Aorta (tissue), 5 donors: Measurements from ENCODE around the gene ZXDC. TPM values are rescaled to one million over a fixed set of nuclear protein-coding genes. Genes with fewer than 3 reads are reported as not detected.

Source experiments
- ATAC-seq: fragments of 200-7000 bp; cut with Tn5 transposase; one replicate; pipeline ENCODE4 v1.9.1; 2022; ENCODE audit warnings: moderate library complexity; ENCODE audit not compliant: low FRiP score
- DNase-seq, 2 donors: peaks; one replicate each; pipeline ENCODE4 v3.0.0-alpha.2; 2020
- H3K27ac ChIP-seq, 2 donors: one replicate each; pipeline ENCODE4 v1.5.1; 2013; ENCODE audit warnings: low read length in 2 of 2, mild to moderate bottlenecking in 2 of 2, moderate library complexity in 2 of 2, control low read depth in 1 of 2, inconsistent platforms in 1 of 2, low read depth in 1 of 2
- H3K27me3 ChIP-seq, 2 donors: one replicate each; pipeline ENCODE4 v1.6.1; 2013; ENCODE audit warnings: control low read depth in 1 of 2, low read length in 1 of 2, mild to moderate bottlenecking in 1 of 2, moderate library complexity in 1 of 2; ENCODE audit not compliant: insufficient read depth in 2 of 2, control insufficient read depth in 1 of 2
- H3K36me3 ChIP-seq, 2 donors: one replicate each; pipeline ENCODE4 v1.6.1; 2013; ENCODE audit warnings: control low read depth in 1 of 2, low read length in 1 of 2, mild to moderate bottlenecking in 1 of 2; ENCODE audit not compliant: insufficient read depth in 2 of 2, control insufficient read depth in 1 of 2
- H3K4me1 ChIP-seq, 2 donors: one replicate each; pipeline ENCODE4 v1.6.1; 2013; ENCODE audit warnings: low read length in 2 of 2, control low read depth in 1 of 2, mild to moderate bottlenecking in 1 of 2, moderate library complexity in 1 of 2; ENCODE audit not compliant: insufficient read depth in 2 of 2, control insufficient read depth in 1 of 2
- H3K4me3 ChIP-seq, 2 donors: one replicate each; pipeline ENCODE4 v1.5.1; 2013; ENCODE audit warnings: low read length in 2 of 2, control low read depth in 1 of 2, mild to moderate bottlenecking in 1 of 2
- H3K9me3 ChIP-seq: one replicate; pipeline ENCODE4 v1.6.1; 2013; ENCODE audit warnings: mild to moderate bottlenecking, low read length; ENCODE audit not compliant: control insufficient read depth
- WGBS, 2 donors: extraction: QIAGEN DNeasy Blood & Tissue Kit; methylation state at CpG; one replicate each; pipeline ENCODE4 v1.1.7; 2013; 5-methylcytosine and 5-hydroxymethylcytosine counted together
- intact Hi-C, 2 donors: fragments of 100-400 bp; cut with DNase I; formaldehyde crosslinking; loops; one replicate each; pipeline versions ENCODE4 v1.14.2 to v1.15.0; 2022
- polyA plus RNA-seq, 2 donors: library from polyadenylated mRNA; stranded (reverse); fragments of 200-250 nt; gene quantifications; one replicate each; pipeline ENCODE4 v1.2.3, GENCODE V29; 2013
- total RNA-seq, 2 donors: library from RNA; stranded (reverse); fragmentation: NEBNext Ultra II Directional; extraction: Animal tissue kit (Norgen Biotek cat#: 25700); gene quantifications; one replicate each; pipeline ENCODE4 v1.2.1, GENCODE V29; 2021
- donor health status: healthy with polysubstance abuse.
- donor health status: Bipolar disorder and iron deficiency.
- donor health status: DM: no; HTN: no; CAD: no.
- donor health status: DM: no; HTN: no; CAD: no.
- donor health status: DM: yes; HTN: yes; CAD: no.

ZXDC gene
- total and polyA plus RNA-seq, 4 donors = 4.4 to 37.5 (median 25.8) TPM

DNA sequence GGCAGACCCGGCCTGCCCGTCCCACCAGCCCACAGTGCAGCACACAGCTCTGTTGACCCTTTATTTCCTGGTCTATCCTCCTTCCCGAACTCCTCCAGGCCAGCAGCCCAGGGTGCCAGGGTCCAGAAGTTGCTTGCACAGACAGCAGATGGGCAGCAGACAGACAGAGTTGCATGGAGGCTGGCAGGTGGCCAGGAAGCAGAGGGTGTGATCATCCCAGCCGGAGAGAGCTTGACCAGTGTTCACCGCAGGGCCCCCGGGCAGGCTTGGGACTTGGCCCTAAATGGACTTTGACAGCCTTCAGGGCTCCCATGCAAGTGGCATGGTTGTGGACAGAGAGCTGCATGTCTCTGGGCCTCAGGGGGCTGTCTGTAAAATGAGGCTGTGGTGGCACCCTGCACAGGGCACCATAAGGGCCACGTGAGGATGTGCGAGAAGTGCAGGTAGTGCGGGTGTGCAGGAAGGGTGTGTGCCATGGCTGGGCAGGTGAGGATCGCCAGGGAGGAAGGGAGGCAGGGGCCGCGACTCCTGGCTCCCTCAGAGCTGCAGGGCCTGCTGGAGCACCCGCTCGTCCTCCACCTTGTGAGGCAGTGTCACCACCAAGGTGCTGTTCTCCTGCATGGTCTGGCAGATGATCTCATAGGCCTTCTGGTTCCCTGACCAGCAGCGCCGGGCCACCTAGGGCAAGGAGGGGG is 6.3 kb upstream of the ZXDC start:
- no peaks in the 10 kb centered on the region for H3K36me3 ChIP-seq
- WGBS, 2 donors = 91 to 93% methylated on average over 16 of the region's 16 CpGs
- intact Hi-C loops = no loop called here
- ATAC-seq = no peak
- no peak overlapping the region for H3K4me3 ChIP-seq
- H3K4me1 ChIP-seq = no peaks in the 10 kb centered on the region
- H3K27me3 ChIP-seq = no peaks in the 10 kb centered on the region
- peak in 1 of 2 donors; percentile 82 for DNase-seq
- no peaks in the 10 kb centered on the region for H3K9me3 ChIP-seq
- no peak overlapping the region for H3K27ac ChIP-seq

GRCh38 chr3:126480861-126481260 is 5.2 kb upstream of the ZXDC start:
- 23 to 33% methylated on average over 8 of the region's 8 CpGs for WGBS, 2 donors
- intact Hi-C loops = no loop called here
- H3K27ac ChIP-seq = no peak overlapping the region
- no peaks in the 10 kb centered on the region for H3K27me3 ChIP-seq
- ATAC-seq = no peak
- H3K4me3 ChIP-seq = no peak overlapping the region
- peak in 1 of 2 donors; percentile 77 for DNase-seq
- H3K36me3 ChIP-seq = no peaks in the 10 kb centered on the region
- H3K9me3 ChIP-seq = no peaks in the 10 kb centered on the region
- H3K4me1 ChIP-seq = no peaks in the 10 kb centered on the region

DNA sequence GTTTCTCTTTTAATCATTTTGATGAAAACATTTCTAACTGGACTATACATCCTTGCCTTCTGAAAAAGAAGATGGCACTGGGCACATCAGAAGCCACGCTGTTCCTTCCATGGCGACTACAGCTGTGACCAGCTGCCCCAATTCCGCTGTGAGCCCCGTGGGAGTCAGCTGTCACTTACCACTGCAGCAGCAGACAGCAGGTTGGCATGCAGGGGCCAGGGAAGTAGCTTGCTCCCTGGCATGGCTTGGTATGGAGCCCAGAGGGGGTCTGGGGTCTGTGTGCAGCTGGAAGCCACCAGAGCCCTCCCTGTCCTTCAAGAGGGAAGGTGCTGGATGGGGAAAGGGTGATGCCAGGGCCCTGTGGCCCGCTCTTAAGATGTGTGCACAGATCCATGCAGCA is 4.5 kb upstream of the ZXDC start:
- Histone ChIP-seq H3K9me3 (no peaks in the 10 kb centered on the region), H3K4me3 (no peak overlapping the region), H3K27ac (no peak overlapping the region), H3K36me3 (no peaks in the 10 kb centered on the region), H3K4me1 (no peaks in the 10 kb centered on the region), H3K27me3 (no peaks in the 10 kb centered on the region)
- ATAC-seq (no peak), DNase-seq (peak in 1 of 2 donors; percentile 43)
- intact Hi-C loops = no loop called here
- WGBS, 2 donors = 87 to 92% methylated on average over 5 of the region's 5 CpGs

DNA sequence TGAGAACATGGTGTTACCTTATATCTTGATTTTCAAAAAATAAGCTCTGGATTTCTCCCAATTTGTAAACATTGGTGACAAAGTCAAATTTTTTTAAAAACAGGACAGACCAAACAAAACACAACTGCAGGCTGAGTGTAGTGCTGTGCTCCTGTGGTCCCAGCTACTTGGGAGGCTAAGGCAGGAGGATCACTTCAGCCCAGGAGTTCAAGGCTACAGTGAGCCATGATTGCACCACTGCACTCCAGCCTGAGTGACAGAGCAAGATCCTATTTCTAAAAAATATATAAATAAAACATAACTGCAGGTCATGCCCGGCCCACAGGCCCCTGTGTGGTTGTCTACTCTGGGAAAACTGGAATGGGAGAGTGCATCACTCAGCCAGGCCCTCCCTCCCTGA is 4.0 kb upstream of the ZXDC start:
- ATAC-seq (no peak), DNase-seq (peak in 1 of 2 donors; percentile 50)
- intact Hi-C loops = loop anchor here in 1 of 2 donors (10.0 kb wide), 1 partner anchor 215 kb away; no protein-coding TSS in a partner anchor
- 79 to 93% methylated on average over 1 of the region's 1 CpG for WGBS, 2 donors
- Histone ChIP-seq H3K4me1 (no peaks in the 10 kb centered on the region), H3K27ac (no peak overlapping the region), H3K27me3 (no peaks in the 10 kb centered on the region), H3K4me3 (no peak overlapping the region), H3K36me3 (no peaks in the 10 kb centered on the region), H3K9me3 (no peaks in the 10 kb centered on the region)

DNA sequence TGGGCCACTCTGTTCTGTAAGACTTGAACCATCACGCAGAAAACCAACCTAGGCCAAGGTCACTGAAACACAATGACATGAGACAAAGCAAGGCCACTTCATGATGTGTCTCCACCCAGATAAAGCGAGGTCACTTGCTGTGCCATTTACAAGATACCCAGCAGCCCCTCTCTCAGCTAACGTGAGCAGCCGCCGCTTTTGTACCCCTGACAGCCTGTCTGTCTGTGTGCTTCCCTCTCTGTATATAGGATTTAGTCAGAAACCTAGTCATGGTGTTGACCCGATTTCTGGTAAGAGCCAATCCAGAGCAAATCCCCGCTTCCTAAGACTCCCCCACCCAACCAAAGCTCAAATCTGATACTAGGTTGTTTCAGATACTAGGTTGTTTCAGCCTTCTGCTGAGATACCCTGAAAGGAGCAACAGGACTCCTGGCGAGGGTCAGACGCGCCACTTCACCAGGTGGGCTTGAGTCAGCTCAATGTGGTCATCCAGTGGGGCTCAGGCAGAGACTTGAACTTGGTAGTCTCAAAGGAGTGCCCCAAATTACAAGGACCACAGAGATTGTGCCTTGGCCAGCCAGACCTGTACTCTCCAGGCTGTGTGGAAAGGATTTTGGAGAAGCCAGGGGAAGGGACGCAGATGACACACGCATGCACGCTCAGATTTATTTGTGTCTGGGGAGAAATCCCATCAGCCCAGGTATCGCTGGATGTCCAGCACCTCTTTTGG is 3.1 kb upstream of the ZXDC start:
- no peaks in the 10 kb centered on the region for H3K27me3 ChIP-seq
- H3K27ac ChIP-seq = no peak overlapping the region
- H3K9me3 ChIP-seq = no peaks in the 10 kb centered on the region
- intact Hi-C loops = loop anchor here in 1 of 2 donors (10.0 kb wide), 1 partner anchor 214 kb away; no protein-coding TSS in a partner anchor
- H3K4me1 ChIP-seq = peaks cover 0 to under 1% of the 10 kb centered on the region in 2 donors
- 95 to 99% methylated on average over 14 of the region's 14 CpGs for WGBS, 2 donors
- no peak for ATAC-seq
- no peaks in the 10 kb centered on the region for H3K36me3 ChIP-seq
- peak in 1 of 2 donors; percentile 48 for DNase-seq
- H3K4me3 ChIP-seq = no peak overlapping the region

GRCh38 chr3:126477061-126477380 is 1.3 kb upstream of the ZXDC start:
- DNase-seq (no peak), ATAC-seq (no peak)
- H3K36me3 ChIP-seq = no peaks in the 10 kb centered on the region
- no peak overlapping the region for H3K4me3 ChIP-seq
- intact Hi-C loops = loop anchor here in 1 of 2 donors (10.0 kb wide), 1 partner anchor 212 kb away; no protein-coding TSS in a partner anchor
- no peaks in the 10 kb centered on the region for H3K9me3 ChIP-seq
- no peaks in the 10 kb centered on the region for H3K27me3 ChIP-seq
- peaks cover 0 to 2% of the 10 kb centered on the region in 2 donors for H3K4me1 ChIP-seq
- WGBS, 2 donors = 38% methylated on average over 4 of the region's 4 CpGs
- H3K27ac ChIP-seq = no peak overlapping the region

DNA sequence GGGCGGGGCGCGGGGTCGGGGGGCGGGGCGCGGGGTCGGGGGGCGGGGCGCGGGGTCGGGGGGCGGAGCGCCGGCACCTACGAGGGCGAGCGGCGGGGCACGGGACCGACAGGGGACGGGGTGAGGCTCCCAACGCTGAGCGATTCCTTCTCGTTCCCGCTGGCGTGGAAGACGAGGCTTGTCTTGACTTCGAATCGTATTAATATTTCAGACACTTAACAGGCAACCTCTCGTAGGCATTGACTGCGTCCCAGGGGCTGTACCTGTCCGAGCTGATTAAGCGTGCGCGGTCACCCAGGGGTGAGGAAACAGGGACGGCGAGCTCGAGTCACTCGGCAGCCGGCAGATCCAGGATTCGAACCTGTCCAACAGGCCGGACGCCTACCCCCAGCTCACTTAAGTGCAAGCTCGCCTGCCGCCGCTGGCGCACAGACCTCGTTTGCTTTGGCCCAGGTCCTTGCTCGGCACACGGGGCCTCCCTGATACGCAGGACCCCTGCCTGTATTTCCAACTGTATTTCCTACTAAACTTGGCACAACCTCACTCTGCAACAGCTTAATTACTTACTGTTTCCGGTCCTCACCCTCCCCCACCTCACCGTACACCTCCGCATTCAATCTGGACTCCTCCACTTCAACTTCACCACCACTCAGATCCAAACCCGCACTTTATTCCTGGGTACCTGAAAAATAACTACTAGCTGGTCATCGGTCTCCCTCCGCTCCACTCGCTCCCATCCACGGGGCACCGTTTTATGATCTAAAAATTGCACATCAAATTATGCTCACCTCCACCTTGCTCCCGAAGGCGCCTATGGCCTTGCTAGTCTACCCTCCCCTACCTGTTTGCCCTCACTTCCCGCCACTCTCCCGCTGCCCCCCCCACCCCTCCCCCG is 722 bp upstream of the ZXDC start:
- peak overlapping the region in 1 of 2 donors; percentile 50 for H3K27ac ChIP-seq
- no peaks in the 10 kb centered on the region for H3K27me3 ChIP-seq
- H3K36me3 ChIP-seq = no peaks in the 10 kb centered on the region
- peak overlapping the region; percentile 3 to 83 for H3K4me3 ChIP-seq
- intact Hi-C loops = loop anchor here in 1 of 2 donors (10.0 kb wide), 1 partner anchor 212 kb away; no protein-coding TSS in a partner anchor
- no peaks in the 10 kb centered on the region for H3K9me3 ChIP-seq
- H3K4me1 ChIP-seq = peaks cover 0 to 4% of the 10 kb centered on the region in 2 donors
- 7 to 8% methylated on average over 44 to 66 of the region's 66 CpGs for WGBS, 2 donors
- peak; percentile 67 for ATAC-seq
- peak; percentile 74 to 88 for DNase-seq
